HG03103 (cell line): ENCODE data around the gene PKHD1.

ENCODE experiments used
- ATAC-seq: cut with Tn5 transposase; IDR thresholded peaks from one replicate; pipeline ENCODE4 v1.9.1; 2021; ENCODE audit warnings: low read depth; ENCODE audit not compliant: unreplicated experiment

PKHD1 gene, protein sequence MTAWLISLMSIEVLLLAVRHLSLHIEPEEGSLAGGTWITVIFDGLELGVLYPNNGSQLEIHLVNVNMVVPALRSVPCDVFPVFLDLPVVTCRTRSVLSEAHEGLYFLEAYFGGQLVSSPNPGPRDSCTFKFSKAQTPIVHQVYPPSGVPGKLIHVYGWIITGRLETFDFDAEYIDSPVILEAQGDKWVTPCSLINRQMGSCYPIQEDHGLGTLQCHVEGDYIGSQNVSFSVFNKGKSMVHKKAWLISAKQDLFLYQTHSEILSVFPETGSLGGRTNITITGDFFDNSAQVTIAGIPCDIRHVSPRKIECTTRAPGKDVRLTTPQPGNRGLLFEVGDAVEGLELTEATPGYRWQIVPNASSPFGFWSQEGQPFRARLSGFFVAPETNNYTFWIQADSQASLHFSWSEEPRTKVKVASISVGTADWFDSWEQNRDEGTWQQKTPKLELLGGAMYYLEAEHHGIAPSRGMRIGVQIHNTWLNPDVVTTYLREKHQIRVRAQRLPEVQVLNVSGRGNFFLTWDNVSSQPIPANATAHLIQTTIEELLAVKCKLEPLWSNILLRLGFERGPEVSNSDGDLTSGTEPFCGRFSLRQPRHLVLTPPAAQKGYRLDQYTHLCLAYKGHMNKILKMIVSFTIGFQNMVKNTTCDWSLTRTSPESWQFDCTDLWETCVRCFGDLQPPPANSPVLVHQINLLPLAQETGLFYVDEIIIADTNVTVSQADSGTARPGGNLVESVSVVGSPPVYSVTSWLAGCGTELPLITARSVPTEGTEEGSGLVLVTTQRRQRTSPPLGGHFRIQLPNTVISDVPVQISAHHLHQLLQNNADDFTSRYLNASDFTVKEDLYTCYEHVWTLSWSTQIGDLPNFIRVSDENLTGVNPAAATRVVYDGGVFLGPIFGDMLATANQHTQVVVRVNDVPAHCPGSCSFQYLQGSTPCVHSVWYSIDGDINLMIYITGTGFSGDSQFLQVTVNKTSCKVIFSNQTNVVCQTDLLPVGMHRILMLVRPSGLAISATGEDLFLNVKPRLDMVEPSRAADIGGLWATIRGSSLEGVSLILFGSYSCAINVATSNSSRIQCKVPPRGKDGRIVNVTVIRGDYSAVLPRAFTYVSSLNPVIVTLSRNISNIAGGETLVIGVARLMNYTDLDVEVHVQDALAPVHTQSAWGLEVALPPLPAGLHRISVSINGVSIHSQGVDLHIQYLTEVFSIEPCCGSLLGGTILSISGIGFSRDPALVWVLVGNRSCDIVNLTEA (N-terminal part only)

GRCh38 chr6:52087498-52087999, at the start of gene PKHD1:
Gene PKHD1 (minus strand): TSS chr6:52087613. CDS start chr6:52084933, 2,680 bp downstream.
- ATAC-seq, result no peak

DNA sequence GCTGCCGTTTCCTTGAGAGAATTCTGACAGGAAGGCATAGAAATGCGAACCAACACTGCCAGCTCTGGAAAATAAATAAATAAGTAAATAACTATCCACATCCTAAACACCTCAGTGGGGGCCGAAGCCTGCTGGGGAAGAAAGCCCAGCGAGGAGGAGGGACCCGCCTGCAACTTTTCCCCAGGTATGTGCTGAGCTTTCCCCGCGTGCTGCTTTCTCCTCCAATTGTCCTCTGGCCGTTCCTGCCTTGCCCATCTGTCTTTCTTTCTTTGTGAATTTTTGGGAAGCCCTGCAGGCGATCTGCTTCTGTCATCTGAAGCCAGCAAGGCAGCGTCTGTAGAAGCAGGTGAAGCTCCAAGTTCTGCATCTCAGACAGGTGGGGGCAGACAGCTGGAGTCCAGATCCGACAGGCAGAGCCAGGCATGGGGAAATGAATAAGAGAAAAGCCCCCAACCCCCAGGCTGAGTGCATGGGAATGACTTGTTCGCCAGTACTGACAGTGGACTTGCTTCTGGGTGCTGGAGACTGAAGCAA, 49.6 kb upstream of the PKHD1 start:
- no peak for ATAC-seq

DNA sequence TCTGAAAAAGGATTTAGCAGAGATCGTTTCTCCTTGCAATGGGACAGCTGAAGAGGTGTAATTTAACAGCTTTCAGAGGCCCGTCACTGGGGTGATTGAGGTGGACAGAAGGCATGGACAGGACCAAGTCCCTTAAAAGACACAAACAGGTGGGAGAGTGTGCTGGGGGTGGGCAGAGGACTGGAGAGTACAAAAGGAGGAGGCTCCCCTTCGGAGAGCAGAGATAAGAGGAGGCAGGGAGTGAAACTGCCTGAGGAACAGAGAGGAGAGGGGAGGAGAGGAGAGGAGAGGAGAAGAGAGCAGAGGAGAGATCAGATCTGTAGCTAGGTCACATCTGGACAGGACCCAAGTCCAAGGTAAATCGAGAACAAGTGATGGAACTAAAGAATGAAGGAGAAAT, 48.6 kb upstream of the PKHD1 start:
- no peak for ATAC-seq

- no peak for ATAC-seq
Observed at GRCh38 chr6:52135217-52135616, 47.8 kb upstream of the PKHD1 start.

DNA sequence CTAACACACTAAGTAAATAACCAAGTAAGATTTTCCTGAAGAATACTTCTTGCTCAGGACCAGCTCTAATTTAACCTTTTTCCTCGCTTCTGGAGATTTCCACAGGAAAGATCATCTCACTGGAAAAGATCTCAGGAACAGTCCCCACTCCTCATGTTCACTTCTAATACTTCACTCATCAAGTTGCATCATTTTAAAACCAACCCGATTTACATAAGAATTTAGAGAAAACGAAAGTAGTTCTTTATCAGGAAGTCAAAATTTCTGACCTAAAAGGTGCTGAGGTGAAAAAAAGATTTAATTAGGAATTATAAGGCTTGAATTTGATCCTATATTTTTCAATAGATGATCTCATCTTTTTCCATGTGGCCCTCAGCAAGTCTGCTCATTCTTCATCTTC, 46.6 kb upstream of the PKHD1 start:
- no peak for ATAC-seq

- ATAC-seq, result no peak
Observed at GRCh38 chr6:52133324-52133723, 45.9 kb upstream of the PKHD1 start.

DNA sequence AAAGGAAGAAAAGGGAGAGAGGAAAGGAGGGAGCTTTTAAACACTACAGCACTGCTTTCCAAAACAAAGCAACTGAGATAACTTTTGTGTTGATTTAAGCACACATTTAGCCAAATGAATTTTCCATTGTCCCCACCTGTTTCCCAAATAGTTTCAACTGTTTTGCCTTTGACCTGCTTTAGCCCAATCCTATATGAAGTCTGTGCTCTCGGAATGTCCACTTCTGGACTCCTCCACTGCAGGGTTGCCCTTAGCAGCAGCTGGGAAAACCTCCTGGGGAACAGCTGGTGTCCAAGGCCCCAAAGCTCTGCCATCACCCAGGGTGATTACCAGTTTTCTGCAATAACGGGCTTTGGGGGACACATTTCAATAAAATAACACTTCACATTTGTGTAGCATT, 44.9 kb upstream of the PKHD1 start:
- ATAC-seq, result no peak

DNA sequence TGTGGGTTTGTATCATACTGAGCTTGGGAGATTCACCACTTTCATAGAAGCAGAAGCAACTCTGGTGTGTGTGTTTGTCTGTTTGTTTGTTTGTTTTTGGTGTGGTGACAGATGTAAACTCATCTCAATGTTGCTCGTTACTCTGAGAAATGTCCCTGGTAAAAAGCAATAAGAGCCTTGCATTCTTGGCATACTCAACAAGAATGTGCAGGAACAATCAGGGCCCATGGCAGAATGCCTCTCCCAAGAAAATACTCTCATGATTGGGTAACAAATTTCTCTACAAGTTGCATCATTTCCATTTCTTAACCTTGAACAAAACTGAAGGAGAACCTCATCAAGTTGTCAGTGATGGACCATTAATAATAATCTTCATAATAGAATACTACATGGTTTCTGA, 43.0 kb upstream of the PKHD1 start:
- no peak for ATAC-seq

DNA sequence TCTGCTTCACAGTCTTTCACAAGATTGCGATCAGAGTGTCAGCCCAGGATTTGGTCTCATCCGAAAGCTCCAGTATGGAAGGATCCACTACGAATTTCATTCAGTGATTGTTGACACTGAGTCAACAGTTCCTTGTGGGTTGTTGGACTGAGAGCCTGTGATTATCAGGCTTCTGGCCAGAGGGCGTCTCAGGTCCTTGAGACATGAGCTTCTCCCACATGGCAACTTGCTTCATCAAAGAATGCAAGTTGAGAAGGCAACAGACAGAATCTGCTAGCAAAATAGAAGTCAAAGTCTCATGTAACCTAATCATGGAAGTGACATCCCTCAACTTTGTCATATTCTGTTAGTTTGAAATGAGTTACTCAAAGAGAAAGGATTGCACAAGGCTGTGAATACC, 40.5 kb upstream of the PKHD1 start:
- no peak for ATAC-seq

GRCh38 chr6:52126231-52126630, 38.8 kb upstream of the PKHD1 start:
- ATAC-seq, result no peak

DNA sequence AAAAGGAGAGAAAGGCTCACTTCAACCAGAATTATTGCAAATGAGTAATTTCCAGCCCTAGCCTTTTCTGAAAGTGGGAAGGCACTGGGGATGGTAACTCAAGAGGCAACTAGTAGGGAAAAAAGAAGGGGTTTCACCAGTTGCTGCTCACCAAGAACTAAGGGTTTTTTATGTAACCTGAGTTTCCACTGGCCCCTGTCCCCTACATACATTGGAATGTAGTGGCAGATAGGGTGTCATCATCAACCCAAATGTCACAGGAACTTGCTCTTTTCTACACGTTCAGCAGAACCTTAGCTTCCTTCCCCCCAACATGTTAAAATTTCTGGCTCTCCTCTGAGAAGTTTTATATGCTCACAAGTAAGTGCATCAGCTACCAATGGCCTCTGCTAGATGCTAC, 38.2 kb upstream of the PKHD1 start:
- no peak for ATAC-seq

GRCh38 chr6:52125139-52125538, 37.7 kb upstream of the PKHD1 start:
- no peak for ATAC-seq

DNA sequence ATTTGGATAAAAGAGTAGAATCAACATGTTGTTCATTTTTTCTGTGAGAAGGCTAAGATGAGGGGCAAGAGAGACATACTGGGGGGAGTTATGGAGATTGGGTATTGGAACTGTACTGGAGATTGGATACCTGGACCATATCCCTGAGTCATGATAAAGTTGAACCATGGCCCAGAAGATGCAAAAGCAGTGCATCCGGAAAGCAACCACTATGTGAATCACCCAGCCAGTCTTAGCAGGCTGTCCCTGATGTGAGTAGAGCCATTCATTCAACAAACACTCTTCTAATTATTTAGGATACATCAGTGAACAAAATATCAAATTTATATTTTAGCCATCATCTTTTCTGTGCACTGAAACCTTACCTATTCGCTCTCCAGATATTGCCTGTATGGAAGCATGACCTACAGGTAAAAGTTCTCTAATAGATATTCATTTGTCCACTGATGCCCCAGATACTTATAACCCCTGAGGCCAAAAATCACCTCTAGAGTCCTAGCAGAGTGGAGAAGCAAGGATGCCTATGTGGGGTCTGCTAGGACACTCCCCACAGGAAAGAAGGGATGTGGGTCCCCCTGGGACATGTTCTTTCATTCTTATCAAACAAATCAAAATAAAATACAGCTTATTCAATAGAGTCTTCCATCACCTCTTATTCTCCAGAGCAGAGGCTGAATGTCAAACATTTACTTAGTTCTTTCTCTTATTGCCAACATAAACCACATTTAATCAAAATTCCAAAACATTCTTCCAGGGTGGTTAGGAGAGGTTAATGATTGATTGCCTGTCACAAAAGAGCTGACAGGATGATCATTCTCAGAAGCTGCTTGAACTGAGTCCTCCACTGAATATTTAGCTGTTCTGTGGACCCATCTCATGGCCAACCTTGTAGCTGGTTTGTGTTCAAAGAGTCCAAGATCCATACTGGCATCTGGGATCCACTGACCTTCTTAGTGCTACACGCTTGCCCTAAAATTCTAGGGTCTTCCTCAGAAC, 37.0 kb upstream of the PKHD1 start:
- ATAC-seq, result no peak

DNA sequence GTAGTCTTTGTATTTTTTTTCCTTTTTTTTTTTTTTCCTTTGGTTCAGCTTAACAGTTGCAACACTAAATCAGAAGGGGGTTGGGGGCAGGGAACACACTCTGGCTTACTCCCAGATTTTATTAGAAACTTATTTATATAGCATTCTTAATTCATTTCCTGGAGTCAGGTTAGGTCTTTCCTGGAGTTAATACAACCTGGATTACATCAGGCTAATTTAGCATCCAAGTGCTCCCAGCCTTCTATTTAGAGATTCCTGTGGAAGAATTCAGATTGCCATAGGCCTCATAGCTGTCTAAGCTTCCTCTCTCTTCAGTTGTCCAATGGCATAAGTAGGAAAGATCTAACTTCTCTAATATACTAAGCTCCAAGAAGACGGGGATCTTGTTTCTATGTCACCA, 35.8 kb upstream of the PKHD1 start:
- ATAC-seq, result no peak

DNA sequence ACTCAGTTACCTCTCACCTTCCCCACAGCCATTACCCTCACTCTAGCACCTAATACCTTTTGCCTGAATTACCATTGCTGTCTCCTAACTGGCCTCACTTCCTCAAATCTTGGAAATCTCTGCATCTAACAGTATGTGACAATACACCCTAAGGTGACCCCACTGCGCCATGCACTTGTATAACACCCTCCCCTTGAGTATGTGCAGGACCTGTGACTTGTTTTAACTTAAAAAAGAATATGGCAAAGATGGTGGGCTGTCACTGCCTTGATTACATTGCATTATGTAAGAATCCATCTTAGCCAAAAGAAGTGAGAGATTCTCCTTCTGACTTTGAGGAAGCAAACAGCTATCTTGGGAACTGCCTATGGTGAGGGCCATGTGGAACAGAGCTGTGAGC, 29.9 kb upstream of the PKHD1 start:
- no peak for ATAC-seq

- ATAC-seq, result no peak
Observed at GRCh38 chr6:52116605-52116948, 29.2 kb upstream of the PKHD1 start.

DNA sequence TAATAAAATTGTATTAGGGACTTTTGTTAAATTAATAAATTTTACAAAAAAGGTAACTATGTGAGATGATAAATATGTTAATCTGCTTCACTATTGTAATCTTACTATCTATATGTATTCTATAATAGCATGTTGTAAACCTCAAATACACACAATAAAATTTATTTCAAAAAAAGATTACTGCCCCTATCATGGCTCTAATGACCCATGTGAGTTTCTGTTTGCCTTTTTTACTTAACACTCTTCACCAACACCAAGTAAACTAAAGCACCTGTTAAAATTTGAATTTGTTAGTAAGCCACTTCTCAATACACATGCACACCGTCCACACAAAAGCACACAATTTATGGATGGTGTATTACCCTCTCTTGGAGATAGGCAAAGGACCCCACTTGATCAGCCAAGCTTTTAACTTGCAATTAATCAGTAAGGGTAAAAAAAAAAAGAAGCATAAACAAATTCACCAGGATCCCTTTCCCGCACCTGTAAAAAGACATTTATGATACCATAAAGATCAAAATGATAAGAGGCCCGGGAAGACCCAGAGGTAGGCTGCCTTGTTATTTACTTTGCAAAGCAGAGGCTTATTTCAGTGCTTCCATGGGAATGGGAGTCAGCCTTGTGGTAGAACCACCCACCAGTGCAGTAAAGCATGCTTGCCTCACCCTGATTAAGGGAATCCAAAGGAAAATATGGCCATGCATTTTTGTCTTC, 28.6 kb upstream of the PKHD1 start:
- no peak for ATAC-seq

DNA sequence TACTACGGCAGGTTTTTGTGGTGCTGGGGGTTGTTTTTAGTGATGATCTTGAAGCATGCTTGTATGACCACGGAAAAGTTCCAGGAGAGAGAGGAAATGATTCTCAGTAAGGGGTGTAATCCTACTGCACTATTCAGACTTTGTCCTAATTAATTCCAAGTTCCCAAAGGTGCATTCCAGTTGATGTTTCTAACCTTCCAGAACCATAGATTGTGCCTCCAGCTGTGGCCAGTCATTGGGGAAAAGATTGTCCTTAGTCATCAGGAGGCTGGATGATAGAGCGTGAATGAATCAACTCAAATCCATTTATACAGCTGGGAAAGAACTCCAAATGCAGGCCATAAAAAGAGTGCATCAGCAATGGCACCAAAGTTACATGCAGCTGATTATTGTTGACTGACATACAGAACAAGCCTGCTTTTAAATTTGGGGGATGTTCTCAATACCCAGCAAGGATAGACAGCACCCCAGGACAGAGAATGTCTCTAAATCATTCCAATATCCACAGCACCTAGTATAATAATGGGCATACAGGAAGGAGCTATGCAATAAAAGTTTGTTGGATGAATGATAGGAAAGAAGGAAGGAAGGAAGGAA, 27.8 kb upstream of the PKHD1 start:
- ATAC-seq, result no peak
